ENCODE results near the gene TSPAN4. TPM values are rescaled to one million over a fixed set of nuclear protein-coding genes. Genes with fewer than 3 reads are reported as not detected.

The TSPAN4 gene
- total RNA-seq, 4 donors from 2014 or later: 25.1 to 75.0 (median 32.4) TPM

- Histone ChIP-seq H3K4me1 (peaks cover 16 to 35% (median 30%) of the 10 kb centered on the region in 4 donors), H3K36me3 (no peaks in the 10 kb centered on the region)
- in situ Hi-C loops (cut with MboI; ENCODE audit: low pct_ligation_motif_present in 1 of 4, low pct_unique_long_range_greater_than_20kb in 1 of 4, low sequenced_read_pairs in 3 of 4): no loop called here
Observed at GRCh38 chr11:797296-798092, 45.2 kb upstream of the TSPAN4 start.

GRCh38 chr11:798093-798713, 44.4 kb upstream of the TSPAN4 start, which contains the start of gene SLC25A22:
Gene SLC25A22 (minus strand): TSS chr11:798281. CDS start chr11:795006, 3,275 bp downstream.
- peak; percentile 72 to 94 (median 87) for TF ChIP-seq CTCF (IDR thresholded peaks at IDR 0.05)
- no peak for TF ChIP-seq POLR2A (IDR thresholded peaks at IDR 0.05)
- intact Hi-C loops (cut with DNase I; ENCODE audit: low total_unique reads) (no loop called here), in situ Hi-C loops (cut with MboI; ENCODE audit: low pct_ligation_motif_present in 1 of 4, low pct_unique_long_range_greater_than_20kb in 1 of 4, low sequenced_read_pairs in 3 of 4) (no loop called here)
- DNase-seq: peak; percentile 83
- Histone ChIP-seq H3K36me3 (no peaks in the 10 kb centered on the region), H3K27me3 (no peaks in the 10 kb centered on the region), H3K9me3 (no peaks in the 10 kb centered on the region), H3K4me3 (peak within 1 kb of the TSS; percentile 59 to 75 (median 72)), H3K4me1 (peaks cover 16 to 35% (median 30%) of the 10 kb centered on the region in 4 donors), H3K27ac (peak within 1 kb of the TSS; percentile 81 to 94 (median 88))
- WGBS, 2 donors (ENCODE audit: low coverage in 1 of 2): 12% methylated on average over 11 of the region's 69 CpGs; no CpG with 5 or more reads in 1 of the 2 donors

More at GRCh38 chr11:797296-798092, 45.2 kb upstream of the TSPAN4 start:
- intact Hi-C loops (cut with DNase I; ENCODE audit: low total_unique reads): no loop called here
- DNase-seq: peak; percentile 80
- H3K27ac ChIP-seq: peak overlapping the region; percentile 81 to 94 (median 88)
- no peak for TF ChIP-seq CTCF (IDR thresholded peaks at IDR 0.05)
- no peak for TF ChIP-seq EP300 (IDR thresholded peaks at IDR 0.05; ENCODE audit: low read depth)
- TF ChIP-seq POLR2AphosphoS5 (IDR thresholded peaks at IDR 0.05): no peak
- TF ChIP-seq POLR2A (IDR thresholded peaks at IDR 0.05): no peak
- no peaks in the 10 kb centered on the region for H3K9me3 ChIP-seq
- WGBS, 2 donors (ENCODE audit: low coverage in 1 of 2): 2% methylated on average over 43 of the region's 57 CpGs; no CpG with 5 or more reads in 1 of the 2 donors
- no peaks in the 10 kb centered on the region for H3K27me3 ChIP-seq
- H3K4me3 ChIP-seq: peak overlapping the region; percentile 59 to 75 (median 72)

GRCh38 chr11:799641-800316, 42.9 kb upstream of the TSPAN4 start:
- in situ Hi-C loops (cut with MboI; ENCODE audit: low pct_ligation_motif_present in 1 of 4, low pct_unique_long_range_greater_than_20kb in 1 of 4, low sequenced_read_pairs in 3 of 4): no loop called here
- WGBS, 2 donors (ENCODE audit: low coverage in 1 of 2): 94% methylated on average over 28 of the region's 32 CpGs; no CpG with 5 or more reads in 1 of the 2 donors

More at GRCh38 chr11:799641-800316, 42.9 kb upstream of the TSPAN4 start:
- H3K27me3 ChIP-seq: no peaks in the 10 kb centered on the region
- H3K4me1 ChIP-seq: peaks cover 29 to 47% (median 39%) of the 10 kb centered on the region in 4 donors
- no peaks in the 10 kb centered on the region for H3K9me3 ChIP-seq
- H3K4me3 ChIP-seq: no peak overlapping the region
- no peaks in the 10 kb centered on the region for H3K36me3 ChIP-seq
- intact Hi-C loops (cut with DNase I; ENCODE audit: low total_unique reads): no loop called here
- no peak for TF ChIP-seq POLR2AphosphoS5 (IDR thresholded peaks at IDR 0.05)
- TF ChIP-seq POLR2A (IDR thresholded peaks at IDR 0.05): no peak
- no peak for TF ChIP-seq CTCF (IDR thresholded peaks at IDR 0.05)
- no peak for TF ChIP-seq EP300 (IDR thresholded peaks at IDR 0.05; ENCODE audit: low read depth)
- no peak for DNase-seq
- no peak overlapping the region for H3K27ac ChIP-seq
